HG03066 (cell line): Measurements from ENCODE around the gene CD99.
"Not testable (repeated sequence)": the region's sequence is repeated elsewhere in the genome, so short reads cannot be mapped to it uniquely, and the experiment has no call there.

Experiments
- ATAC-seq: cut with Tn5 transposase; IDR thresholded peaks from one replicate; pipeline ENCODE4 v1.9.1; 2021; ENCODE audit warnings: low read depth; ENCODE audit not compliant: unreplicated experiment

The CD99 gene

GRCh38 chrX:2718821-2719220, 27.7 kb downstream of the CD99 start:
- ATAC-seq, result no peak

- no peak for ATAC-seq
Measured at GRCh38 chrX:2719774-2720447, 28.8 kb downstream of the CD99 start.

- ATAC-seq, result no peak
Measured at GRCh38 chrX:2723286-2723879, 32.3 kb downstream of the CD99 start.

- not testable (repeated sequence) for ATAC-seq
Measured at GRCh38 chrX:2727264-2727663, 36.2 kb downstream of the CD99 start.

GRCh38 chrX:2732076-2732475, 41.0 kb downstream of the CD99 start:
- no peak for ATAC-seq

GRCh38 chrX:2732649-2733048, 41.6 kb downstream of the CD99 start:
- no peak for ATAC-seq

GRCh38 chrX:2733286-2733685, 42.2 kb downstream of the CD99 start:
- ATAC-seq, result no peak

- no peak for ATAC-seq
Measured at GRCh38 chrX:2735270-2735669, 44.2 kb downstream of the CD99 start.

GRCh38 chrX:2740672-2741071, 49.6 kb downstream of the CD99 start:
- ATAC-seq, result no peak

- ATAC-seq, result no peak
Measured at GRCh38 chrX:2741386-2741785, 50.3 kb downstream of the CD99 start.

- ATAC-seq, result not testable (repeated sequence)
Measured at GRCh38 chrX:2746250-2746649, 55.2 kb downstream of the CD99 start.

GRCh38 chrX:2748171-2748814, 57.2 kb downstream of the CD99 start:
- ATAC-seq, result no peak

GRCh38 chrX:2748815-2749188, 57.7 kb downstream of the CD99 start:
- no peak for ATAC-seq

GRCh38 chrX:2751291-2751690, 60.2 kb downstream of the CD99 start:
- no peak for ATAC-seq

- not testable (repeated sequence) for ATAC-seq
Measured at GRCh38 chrX:2751874-2752300, 60.8 kb downstream of the CD99 start, which contains the start of gene XG. XG (plus strand) TSS chrX:2752040; CDS start chrX:2752275, 235 bp downstream.

- ATAC-seq, result not testable (repeated sequence)
Measured at GRCh38 chrX:2752441-2752840, 61.3 kb downstream of the CD99 start.

- ATAC-seq, result not testable (repeated sequence)
Measured at GRCh38 chrX:2755163-2755715, 64.1 kb downstream of the CD99 start.

GRCh38 chrX:2756548-2756947, 65.5 kb downstream of the CD99 start:
- no peak for ATAC-seq

- no peak for ATAC-seq
Measured at GRCh38 chrX:2761246-2761645, 70.2 kb downstream of the CD99 start.

- not testable (repeated sequence) for ATAC-seq
Measured at GRCh38 chrX:2762671-2763070, 71.6 kb downstream of the CD99 start.

- ATAC-seq, result not testable (repeated sequence)
Measured at GRCh38 chrX:2764766-2765548, 73.9 kb downstream of the CD99 start.
